ENCODE data around the gene PDE8B.

- TF ChIP-seq CTCF (conservative IDR thresholded peaks at IDR 0.05; ENCODE audit: low read depth, low read length) (no peak), EZH2phosphoT487 (IDR thresholded peaks at IDR 0.05; ENCODE audit: borderline replicate concordance, low read length) (no peak), EZH2 (IDR thresholded peaks at IDR 0.05; ENCODE audit: low read length, unreplicated experiment) (no peak)
Measured at GRCh38 chr5:77231471-77232138, 21.1 kb downstream of the PDE8B start.
